ENCODE results near the gene PHOX2A.

GRCh38 chr11:72243173-72244059, 560 bp downstream of the PHOX2A start:
- TF ChIP-seq ZNF280D (tag by site-specific recombination; IDR thresholded peaks at IDR 0.05): no peak
- TF ChIP-seq ZNF555 (tag by site-specific recombination; conservative IDR thresholded peaks at IDR 0.05): no peak
- TF ChIP-seq, protein P1, sequence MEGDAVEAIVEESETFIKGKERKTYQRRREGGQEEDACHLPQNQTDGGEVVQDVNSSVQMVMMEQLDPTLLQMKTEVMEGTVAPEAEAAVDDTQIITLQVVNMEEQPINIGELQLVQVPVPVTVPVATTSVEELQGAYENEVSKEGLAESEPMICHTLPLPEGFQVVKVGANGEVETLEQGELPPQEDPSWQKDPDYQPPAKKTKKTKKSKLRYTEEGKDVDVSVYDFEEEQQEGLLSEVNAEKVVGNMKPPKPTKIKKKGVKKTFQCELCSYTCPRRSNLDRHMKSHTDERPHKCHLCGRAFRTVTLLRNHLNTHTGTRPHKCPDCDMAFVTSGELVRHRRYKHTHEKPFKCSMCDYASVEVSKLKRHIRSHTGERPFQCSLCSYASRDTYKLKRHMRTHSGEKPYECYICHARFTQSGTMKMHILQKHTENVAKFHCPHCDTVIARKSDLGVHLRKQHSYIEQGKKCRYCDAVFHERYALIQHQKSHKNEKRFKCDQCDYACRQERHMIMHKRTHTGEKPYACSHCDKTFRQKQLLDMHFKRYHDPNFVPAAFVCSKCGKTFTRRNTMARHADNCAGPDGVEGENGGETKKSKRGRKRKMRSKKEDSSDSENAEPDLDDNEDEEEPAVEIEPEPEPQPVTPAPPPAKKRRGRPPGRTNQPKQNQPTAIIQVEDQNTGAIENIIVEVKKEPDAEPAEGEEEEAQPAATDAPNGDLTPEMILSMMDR (tag by site-specific recombination; IDR thresholded peaks at IDR 0.05): no peak
- no peak for TF ChIP-seq ZNF350 (tag by site-specific recombination; IDR thresholded peaks at IDR 0.05)
- TF ChIP-seq ZNF473 (tag by site-specific recombination; IDR thresholded peaks at IDR 0.05): no peak
- TF ChIP-seq ZNF184 (tag by site-specific recombination; IDR thresholded peaks at IDR 0.05): no peak
- no peak for TF ChIP-seq PBX3 (CRISPR knock-in tag; IDR thresholded peaks at IDR 0.05)
- no peak for TF ChIP-seq YY1 (tag by site-specific recombination; IDR thresholded peaks at IDR 0.05)
- no peak for TF ChIP-seq AEBP2 (tag by site-specific recombination; IDR thresholded peaks at IDR 0.05; ENCODE audit: borderline replicate concordance)
- TF ChIP-seq RBAK (tag by site-specific recombination; IDR thresholded peaks at IDR 0.05): no peak
- no peak for TF ChIP-seq ZNF629 (tag by site-specific recombination; IDR thresholded peaks at IDR 0.05)
- no peak for TF ChIP-seq BCL11A (tag by site-specific recombination; IDR thresholded peaks at IDR 0.05; ENCODE audit: low read depth)
- TF ChIP-seq ZEB2 (tag by site-specific recombination; IDR thresholded peaks at IDR 0.05): no peak
- no peak for TF ChIP-seq ZBTB1 (tag by site-specific recombination; IDR thresholded peaks at IDR 0.05)

All from HEK293 (cell line).